ENCODE measurements around the gene RERG.

DNA sequence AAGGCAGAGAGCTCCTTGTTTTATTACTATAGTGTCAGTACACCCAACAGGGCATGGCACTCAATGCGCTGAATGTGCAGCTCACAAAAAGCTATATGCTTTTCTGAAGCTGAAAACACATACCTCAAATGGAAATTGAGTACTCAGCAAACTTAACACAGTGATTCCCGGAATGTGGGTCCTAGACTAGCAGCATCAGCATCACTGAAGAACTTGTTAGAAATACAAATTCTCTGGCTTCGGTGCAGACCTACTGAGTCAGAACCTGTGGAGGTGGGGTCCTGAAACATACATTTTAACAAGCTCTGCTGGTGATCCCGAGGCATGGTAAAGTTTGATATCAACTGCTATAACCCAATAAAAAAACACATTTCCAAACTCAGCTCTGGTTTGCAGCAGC, 14.9 kb downstream of the RERG start:
- TF ChIP-seq, protein P1, sequence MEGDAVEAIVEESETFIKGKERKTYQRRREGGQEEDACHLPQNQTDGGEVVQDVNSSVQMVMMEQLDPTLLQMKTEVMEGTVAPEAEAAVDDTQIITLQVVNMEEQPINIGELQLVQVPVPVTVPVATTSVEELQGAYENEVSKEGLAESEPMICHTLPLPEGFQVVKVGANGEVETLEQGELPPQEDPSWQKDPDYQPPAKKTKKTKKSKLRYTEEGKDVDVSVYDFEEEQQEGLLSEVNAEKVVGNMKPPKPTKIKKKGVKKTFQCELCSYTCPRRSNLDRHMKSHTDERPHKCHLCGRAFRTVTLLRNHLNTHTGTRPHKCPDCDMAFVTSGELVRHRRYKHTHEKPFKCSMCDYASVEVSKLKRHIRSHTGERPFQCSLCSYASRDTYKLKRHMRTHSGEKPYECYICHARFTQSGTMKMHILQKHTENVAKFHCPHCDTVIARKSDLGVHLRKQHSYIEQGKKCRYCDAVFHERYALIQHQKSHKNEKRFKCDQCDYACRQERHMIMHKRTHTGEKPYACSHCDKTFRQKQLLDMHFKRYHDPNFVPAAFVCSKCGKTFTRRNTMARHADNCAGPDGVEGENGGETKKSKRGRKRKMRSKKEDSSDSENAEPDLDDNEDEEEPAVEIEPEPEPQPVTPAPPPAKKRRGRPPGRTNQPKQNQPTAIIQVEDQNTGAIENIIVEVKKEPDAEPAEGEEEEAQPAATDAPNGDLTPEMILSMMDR (IDR thresholded peaks at IDR 0.05) = no peak
- TF ChIP-seq POLR2A (IDR thresholded peaks at IDR 0.05) = no peak

Data from lower leg skin (tissue), 3 donors.